ENCODE results near the gene TOX2. TPM values are rescaled to one million over a fixed set of nuclear protein-coding genes. Genes with fewer than 3 reads are reported as not detected.

TOX2 gene
- total and polyA plus RNA-seq, 2 of the 4 experiments (the other 2 are of a cell fraction): 1.3 to 17.5 TPM

DNA sequence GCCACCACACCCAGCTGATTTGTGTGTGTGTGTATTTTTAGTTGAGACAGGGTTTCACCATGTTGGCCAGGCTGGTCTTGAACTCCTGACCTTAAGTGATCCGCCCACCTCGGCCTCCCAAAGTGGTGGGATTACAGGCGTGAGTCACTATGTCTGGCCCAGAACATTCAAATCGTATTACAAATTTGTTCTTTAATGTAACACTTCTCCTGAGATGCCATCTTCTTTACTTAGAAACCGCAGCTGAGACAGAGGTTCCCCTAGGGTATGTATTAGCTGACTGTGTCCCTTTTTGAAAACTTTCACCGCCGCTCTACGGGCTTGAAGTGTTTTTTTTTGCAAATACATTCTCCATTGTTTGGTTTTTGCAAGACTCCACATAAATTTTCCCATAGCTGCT is 62.6 kb downstream of the TOX2 start:
- Histone ChIP-seq H3K4me1 (ENCODE audit: control insufficient read depth, insufficient read depth, low read length) (peaks cover 8% of the 10 kb centered on the region), H2AFZ (replicated peaks; ENCODE audit: low read length, poor library complexity) (no peak overlapping the region), H2AK9ac (replicated peaks; ENCODE audit: low read depth, low read length, poor library complexity) (no peak overlapping the region), H4K20me1 (ENCODE audit: insufficient read depth, low read length) (no peaks in the 10 kb centered on the region), H2AK5ac (ENCODE audit: low read depth, low read length) (no peak overlapping the region), H2BK5ac (ENCODE audit: low read depth, low read length, poor library complexity, severe bottlenecking) (no peak overlapping the region), H3K4me2 (ENCODE audit: low read depth, low read length) (no peak overlapping the region), H3K36me3 (ENCODE audit: control insufficient read depth, insufficient read depth, low read length) (peaks cover 2% of the 10 kb centered on the region; the same call in 1 of the 2 replicates), H3K18ac (ENCODE audit: low read depth, low read length) (no peak overlapping the region), H2BK120ac (ENCODE audit: low read depth, low read length) (no peak overlapping the region), H3K14ac (replicated peaks; ENCODE audit: low read depth, low read length) (no peak overlapping the region), H4K5ac (ENCODE audit: low read depth, low read length) (no peak overlapping the region), H3K56ac (ENCODE audit: extremely low read depth, insufficient read depth, low read length) (no peak overlapping the region), H3K9me3 (ENCODE audit: control insufficient read depth, insufficient read depth, low read length) (no peaks in the 10 kb centered on the region), H3K4me3 (ENCODE audit: insufficient read depth, low read depth, low read length) (no peak overlapping the region), H3K4ac (ENCODE audit: low read depth, low read length) (no peak overlapping the region), H4K8ac (ENCODE audit: low read depth in 2 of 2, low read length in 2 of 2) (no peak overlapping the region), H4K91ac (ENCODE audit: insufficient read depth, low read depth, low read length) (no peak overlapping the region), H2BK20ac (ENCODE audit: low read depth, low read length) (no peak overlapping the region), H3K79me1 (ENCODE audit: low read depth in 1 of 2, low read length in 2 of 2) (peaks cover 39 to 74% of the 10 kb centered on the region in 2 experiments), H3K9me1 (ENCODE audit: insufficient read depth, low read length) (peaks cover 28% of the 10 kb centered on the region), H2BK15ac (ENCODE audit: low read depth, low read length) (no peak overlapping the region), H3K23ac (ENCODE audit: low read depth, low read length) (no peak overlapping the region), H3K9ac (ENCODE audit: low read depth, low read length) (no peak overlapping the region), H3K27ac (ENCODE audit: insufficient read depth, low read length) (no peak overlapping the region), H3K27me3 (ENCODE audit: control insufficient read depth, insufficient read depth, low read length) (no peaks in the 10 kb centered on the region)
- no peak for TF ChIP-seq NFE2L2 (IDR thresholded peaks at IDR 0.05; ENCODE audit: low read depth, low read length)
- TF ChIP-seq ELK1 (IDR thresholded peaks at IDR 0.05; ENCODE audit: borderline replicate concordance, low read depth, low read length): no peak
- no peak for TF ChIP-seq CEBPB (IDR thresholded peaks at IDR 0.05; ENCODE audit: low read depth, low read length)
- TF ChIP-seq RAD21 (IDR thresholded peaks at IDR 0.05; ENCODE audit: low read length): no peak
- no peak for TF ChIP-seq USF2 (IDR thresholded peaks at IDR 0.05; ENCODE audit: low read depth, low read length)
- TF ChIP-seq MAZ (IDR thresholded peaks at IDR 0.05; ENCODE audit: borderline replicate concordance, low read depth, low read length): no peak
- TF ChIP-seq CTCF (conservative IDR thresholded peaks at IDR 0.05; ENCODE audit: low read depth, low read length): no peak
- no peak for TF ChIP-seq FOS (IDR thresholded peaks at IDR 0.05; ENCODE audit: low read depth, low read length)
- no peak for TF ChIP-seq MAFK (IDR thresholded peaks at IDR 0.05; ENCODE audit: low read depth, low read length)
- no peak for TF ChIP-seq BHLHE40 (IDR thresholded peaks at IDR 0.05; ENCODE audit: low read depth, low read length)
- TF ChIP-seq SMC3 (IDR thresholded peaks at IDR 0.05; ENCODE audit: low read depth, low read length): no peak
- no peak for TF ChIP-seq RFX5 (IDR thresholded peaks at IDR 0.05; ENCODE audit: low read depth, low read length)
- TF ChIP-seq RCOR1 (IDR thresholded peaks at IDR 0.05; ENCODE audit: insufficient replicate concordance, low read length): no peak
- no peak for TF ChIP-seq POLR2A (IDR thresholded peaks at IDR 0.05; ENCODE audit: low read depth, low read length)
- TF ChIP-seq CHD1 (IDR thresholded peaks at IDR 0.05; ENCODE audit: low read depth, low read length): no peak
- no peak for TF ChIP-seq MXI1 (IDR thresholded peaks at IDR 0.05; ENCODE audit: borderline replicate concordance, low read depth, low read length)
- no TSS peak for BruUV-seq (replicated peaks)
- in situ Hi-C loops (cut with MboI; ENCODE audit: low sequenced_read_pairs) (no loop called here), intact Hi-C loops (cut with micrococcal nuclease) (no loop called here), dilution Hi-C loops (cut with HindIII; ENCODE audit: low sequenced_read_pairs, unreplicated experiment) (no loop called here)
- CTCF ChIA-PET: interaction anchor here (0.6 kb wide), 1 partner anchor 133 kb away, joined by 4 read pairs; no protein-coding TSS in a partner anchor
- DNase-seq (peak; percentile 20), ATAC-seq (ENCODE audit: low read depth) (no peak)
- POLR2A ChIA-PET (ENCODE audit: unreplicated experiment): no interaction called here
- WGBS, 2 experiments (ENCODE audit: extremely low coverage in 2 of 2, insufficient read length in 1 of 2): no CpG with 5 or more reads among the region's 8 CpGs

All from IMR-90 (cell line).